ENCODE results near the gene EFEMP1.

DNA sequence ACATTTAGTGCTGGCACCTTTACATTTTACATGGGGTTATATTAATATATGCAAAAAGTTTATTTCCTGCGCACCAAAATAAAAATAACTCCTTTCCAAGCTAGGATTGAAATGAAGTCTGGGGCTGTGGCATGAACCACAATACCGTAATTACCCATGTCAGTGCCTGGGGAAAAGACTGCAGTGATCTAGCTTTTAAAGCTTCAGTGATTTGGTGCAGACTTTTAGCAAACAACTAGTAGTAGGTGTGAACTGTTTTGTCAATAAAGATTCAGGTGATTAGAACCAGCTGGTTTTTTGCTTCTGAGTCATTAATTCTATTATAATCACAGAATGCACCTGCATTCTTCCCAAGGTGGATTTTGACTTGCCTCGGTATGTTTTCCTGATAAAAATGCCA lies 21.2 kb downstream of the EFEMP1 start:
- TF ChIP-seq, protein P1, sequence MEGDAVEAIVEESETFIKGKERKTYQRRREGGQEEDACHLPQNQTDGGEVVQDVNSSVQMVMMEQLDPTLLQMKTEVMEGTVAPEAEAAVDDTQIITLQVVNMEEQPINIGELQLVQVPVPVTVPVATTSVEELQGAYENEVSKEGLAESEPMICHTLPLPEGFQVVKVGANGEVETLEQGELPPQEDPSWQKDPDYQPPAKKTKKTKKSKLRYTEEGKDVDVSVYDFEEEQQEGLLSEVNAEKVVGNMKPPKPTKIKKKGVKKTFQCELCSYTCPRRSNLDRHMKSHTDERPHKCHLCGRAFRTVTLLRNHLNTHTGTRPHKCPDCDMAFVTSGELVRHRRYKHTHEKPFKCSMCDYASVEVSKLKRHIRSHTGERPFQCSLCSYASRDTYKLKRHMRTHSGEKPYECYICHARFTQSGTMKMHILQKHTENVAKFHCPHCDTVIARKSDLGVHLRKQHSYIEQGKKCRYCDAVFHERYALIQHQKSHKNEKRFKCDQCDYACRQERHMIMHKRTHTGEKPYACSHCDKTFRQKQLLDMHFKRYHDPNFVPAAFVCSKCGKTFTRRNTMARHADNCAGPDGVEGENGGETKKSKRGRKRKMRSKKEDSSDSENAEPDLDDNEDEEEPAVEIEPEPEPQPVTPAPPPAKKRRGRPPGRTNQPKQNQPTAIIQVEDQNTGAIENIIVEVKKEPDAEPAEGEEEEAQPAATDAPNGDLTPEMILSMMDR (IDR thresholded peaks at IDR 0.05): no peak
- no peak for TF ChIP-seq POLR2A (IDR thresholded peaks at IDR 0.05)

Measured in prostate gland (tissue), 2 donors.